IMR-90 (cell line): ENCODE measurements around the gene ATOSB.

Experiments used
- BHLHE40 ChIP-seq: fragments of 150-350 bp; IDR thresholded peaks from 2 replicates; pipeline ENCODE4 v1.6.1; 2016; ENCODE audit warnings: mild to moderate bottlenecking, low read depth, low read length
- CEBPB ChIP-seq: IDR thresholded peaks from 2 replicates; pipeline ENCODE4 v1.6.1; 2012; ENCODE audit warnings: low read depth, low read length, improper control_type of control experiment
- CHD1 ChIP-seq: IDR thresholded peaks from 2 replicates; pipeline ENCODE4 v1.6.1; 2012; ENCODE audit warnings: low read depth, low read length, improper control_type of control experiment
- CTCF ChIP-seq: conservative IDR thresholded peaks from 2 replicates; pipeline ENCODE4 v1.5.1; 2012; ENCODE audit warnings: mild to moderate bottlenecking, low read depth, low read length, improper control_type of control experiment
- FOS ChIP-seq: fragments of 150-350 bp; IDR thresholded peaks from 2 replicates; pipeline ENCODE4 v1.6.1; 2016; ENCODE audit warnings: low read depth, low read length
- MAFK ChIP-seq: IDR thresholded peaks from 2 replicates; pipeline ENCODE4 v1.6.1; 2012; ENCODE audit warnings: low read depth, low read length, improper control_type of control experiment
- MAZ ChIP-seq: IDR thresholded peaks from 2 replicates; pipeline ENCODE4 v1.6.1; 2012; ENCODE audit warnings: low read depth, mild to moderate bottlenecking, low read length, improper control_type of control experiment, moderate library complexity, borderline replicate concordance
- MXI1 ChIP-seq: IDR thresholded peaks from 2 replicates; pipeline ENCODE4 v1.6.1; 2012; ENCODE audit warnings: low read depth, mild to moderate bottlenecking, low read length, moderate library complexity, borderline replicate concordance
- POLR2A ChIP-seq: IDR thresholded peaks from 2 replicates; pipeline ENCODE4 v1.6.1; 2012; ENCODE audit warnings: mild to moderate bottlenecking, low read depth, low read length
- RAD21 ChIP-seq: IDR thresholded peaks from 2 replicates; pipeline ENCODE4 v1.6.1; 2012; ENCODE audit warnings: low read length, improper control_type of control experiment
- RFX5 ChIP-seq: IDR thresholded peaks from 2 replicates; pipeline ENCODE4 v1.8.0; 2012; ENCODE audit warnings: low read depth, mild to moderate bottlenecking, low read length, moderate library complexity
- SMC3 ChIP-seq: fragments of 150-350 bp; IDR thresholded peaks from 2 replicates; pipeline ENCODE4 v1.6.1; 2016; ENCODE audit warnings: low read depth, mild to moderate bottlenecking, antibody characterized with exemption, low read length, moderate library complexity
- TF ChIP-seq, protein P1 (sequence below): fragments of 150-350 bp; IDR thresholded peaks from 2 replicates; pipeline ENCODE4 v1.6.1; 2017; ENCODE audit warnings: mild to moderate bottlenecking, antibody characterized with exemption, low read length, low read depth
- TF ChIP-seq, protein P2 (sequence below): fragments of 150-350 bp; IDR thresholded peaks from 2 replicates; pipeline ENCODE4 v1.6.1; 2016; ENCODE audit warnings: low read depth, mild to moderate bottlenecking, low read length, moderate library complexity, borderline replicate concordance

- no peak for TF ChIP-seq POLR2A
- no peak for TF ChIP-seq CTCF
- TF ChIP-seq, protein P1, sequence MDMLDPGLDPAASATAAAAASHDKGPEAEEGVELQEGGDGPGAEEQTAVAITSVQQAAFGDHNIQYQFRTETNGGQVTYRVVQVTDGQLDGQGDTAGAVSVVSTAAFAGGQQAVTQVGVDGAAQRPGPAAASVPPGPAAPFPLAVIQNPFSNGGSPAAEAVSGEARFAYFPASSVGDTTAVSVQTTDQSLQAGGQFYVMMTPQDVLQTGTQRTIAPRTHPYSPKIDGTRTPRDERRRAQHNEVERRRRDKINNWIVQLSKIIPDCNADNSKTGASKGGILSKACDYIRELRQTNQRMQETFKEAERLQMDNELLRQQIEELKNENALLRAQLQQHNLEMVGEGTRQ, result no peak
- no peak for TF ChIP-seq MAZ
- TF ChIP-seq BHLHE40, result no peak
- TF ChIP-seq FOS, result no peak
- no peak for TF ChIP-seq MAFK
- TF ChIP-seq CEBPB, result no peak
- no peak for TF ChIP-seq RAD21
- TF ChIP-seq SMC3, result no peak
- TF ChIP-seq, protein P2, sequence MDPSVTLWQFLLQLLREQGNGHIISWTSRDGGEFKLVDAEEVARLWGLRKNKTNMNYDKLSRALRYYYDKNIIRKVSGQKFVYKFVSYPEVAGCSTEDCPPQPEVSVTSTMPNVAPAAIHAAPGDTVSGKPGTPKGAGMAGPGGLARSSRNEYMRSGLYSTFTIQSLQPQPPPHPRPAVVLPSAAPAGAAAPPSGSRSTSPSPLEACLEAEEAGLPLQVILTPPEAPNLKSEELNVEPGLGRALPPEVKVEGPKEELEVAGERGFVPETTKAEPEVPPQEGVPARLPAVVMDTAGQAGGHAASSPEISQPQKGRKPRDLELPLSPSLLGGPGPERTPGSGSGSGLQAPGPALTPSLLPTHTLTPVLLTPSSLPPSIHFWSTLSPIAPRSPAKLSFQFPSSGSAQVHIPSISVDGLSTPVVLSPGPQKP, result no peak
- no peak for TF ChIP-seq RFX5
- TF ChIP-seq CHD1, result no peak
- TF ChIP-seq MXI1, result no peak
These were observed 30.6 kb downstream of the ATOSB start for GRCh38 chr9:35085078-35085477.
